Activated CD8-positive, alpha-beta memory T cell treated with anti-CD3 and anti-CD28 coated beads for 36 hours (primary cell): ENCODE results near the gene CYP11A1. TPM values are rescaled to one million over a fixed set of nuclear protein-coding genes. Genes with fewer than 3 reads are reported as not detected.

Experiments
- CTCF ChIA-PET: fragments of 350-600 bp; sonication (Branson Sonifier 250); formaldehyde crosslinking; loops from one replicate; lab custom pipeline; 2021; ENCODE audit warnings: antibody characterized with exemption; lab: Charles Lee
- POLR2A ChIA-PET: fragments of 350-600 bp; sonication (Branson Sonifier 250); formaldehyde crosslinking; loops from one replicate; lab custom pipeline; 2021; ENCODE audit warnings: antibody characterized with exemption; lab: Charles Lee
- total RNA-seq, 2 experiments: library from RNA; stranded (reverse); gene quantifications; one replicate each; pipeline ENCODE4 v1.2.3, GENCODE V29; 2021

CYP11A1 gene
- total RNA-seq, 2 experiments from 2014 or later = 0.13 to 0.23 TPM

DNA sequence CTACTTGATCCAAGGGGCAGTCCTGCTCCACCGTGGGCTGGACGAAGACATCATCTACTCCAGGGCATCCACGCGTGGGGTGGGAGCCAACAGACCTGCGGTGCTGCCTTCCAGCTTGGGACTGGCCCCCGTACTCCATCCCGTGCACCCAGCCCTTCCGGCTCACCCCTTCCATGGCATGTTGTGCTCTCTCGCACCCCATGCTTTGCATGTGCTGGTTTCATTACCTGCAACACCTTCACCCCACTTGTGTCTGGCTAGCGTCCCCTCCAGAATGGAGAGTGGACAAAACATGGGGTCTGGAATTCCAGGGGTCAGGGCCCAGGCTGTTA lies 36.1 kb upstream of the CYP11A1 start:
- ChIA-PET POLR2A (interaction anchor here (0.5 to 6.3 kb wide), 7 partner anchors 19 to 213 kb away, joined by 3 to 110 read pairs (median 8); partner anchors contain the start of genes CLK3 and SEMA7A), CTCF (interaction anchor here (0.9 to 15.5 kb wide), 13 partner anchors 15 to 367 kb away, joined by 3 to 197 read pairs (median 5); partner anchors contain the start of genes SEMA7A and UBL7)

DNA sequence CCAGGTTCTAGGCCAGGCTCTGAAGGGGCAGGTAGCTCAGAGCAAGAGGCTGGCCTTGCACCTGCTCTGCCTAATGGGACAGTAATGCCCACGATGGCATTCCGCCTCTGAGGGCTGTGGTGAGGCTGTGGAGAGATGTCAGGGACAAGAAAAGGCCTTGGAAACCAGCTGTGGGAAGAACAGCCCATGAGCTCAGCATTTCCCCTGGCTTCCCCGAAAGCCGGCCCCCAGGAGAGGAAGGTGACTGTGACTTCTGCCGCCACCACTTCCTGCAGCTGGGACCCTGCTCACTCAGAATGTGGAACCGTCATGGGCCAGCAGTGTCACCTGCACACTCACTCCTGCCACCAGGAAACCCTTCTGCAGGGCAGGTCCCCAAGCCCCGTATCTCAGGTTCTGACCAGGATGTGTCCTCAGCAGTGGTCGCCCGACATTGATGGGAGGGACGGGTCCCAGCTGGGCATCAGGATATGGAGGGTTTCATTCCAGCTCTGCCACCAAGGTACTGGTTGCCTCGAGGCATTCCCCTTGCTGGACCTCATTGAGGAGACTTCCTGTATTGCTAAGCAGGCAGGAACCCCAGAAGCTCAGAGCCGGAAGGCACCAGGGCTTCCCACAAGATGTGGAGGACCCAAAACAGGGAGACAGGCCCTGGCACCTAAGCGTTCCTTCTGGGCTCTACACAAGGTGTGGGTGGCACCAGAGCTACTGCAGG lies 35.6 kb upstream of the CYP11A1 start:
- CTCF ChIA-PET = interaction anchor here (0.9 to 15.5 kb wide), 15 partner anchors 8 to 368 kb away, joined by 3 to 197 read pairs (median 5); partner anchors contain the start of genes SEMA7A and UBL7
- POLR2A ChIA-PET = interaction anchor here (0.9 to 6.3 kb wide), 7 partner anchors 10 to 213 kb away, joined by 3 to 110 read pairs (median 8); partner anchors contain the start of genes CLK3 and SEMA7A

DNA sequence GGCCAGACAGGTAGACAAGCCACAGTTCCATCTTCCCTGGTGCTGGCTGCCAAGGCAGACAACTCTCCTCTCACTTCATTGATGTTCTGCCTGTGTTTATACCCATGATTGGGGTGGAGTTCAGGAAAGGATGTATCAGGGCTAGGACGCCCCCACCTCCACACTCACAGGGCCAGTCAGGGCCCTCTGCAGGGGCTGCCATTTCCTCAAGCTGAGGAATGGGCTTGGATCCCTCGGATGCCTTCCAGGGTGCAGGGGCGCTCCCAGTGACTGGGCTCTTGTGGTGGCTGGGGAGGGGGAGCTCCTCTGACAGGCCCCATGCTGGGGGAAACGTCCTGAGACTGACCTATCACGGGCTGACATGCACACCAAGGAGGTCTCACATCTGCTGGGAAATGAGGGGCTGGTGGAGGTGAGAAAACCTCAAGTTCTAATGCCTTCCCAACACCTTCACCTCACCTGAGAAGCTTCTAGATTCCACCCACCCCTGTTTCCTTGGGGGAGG lies 34.9 kb upstream of the CYP11A1 start:
- POLR2A ChIA-PET = interaction anchor here (0.6 to 6.3 kb wide), 7 partner anchors 10 to 946 kb away, joined by 4 to 110 read pairs (median 8); partner anchors contain the start of genes CLK3 and SEMA7A
- CTCF ChIA-PET = interaction anchor here (0.8 to 15.5 kb wide), 10 partner anchors 8 to 368 kb away, joined by 3 to 197 read pairs (median 4); partner anchors contain the start of gene SEMA7A

DNA sequence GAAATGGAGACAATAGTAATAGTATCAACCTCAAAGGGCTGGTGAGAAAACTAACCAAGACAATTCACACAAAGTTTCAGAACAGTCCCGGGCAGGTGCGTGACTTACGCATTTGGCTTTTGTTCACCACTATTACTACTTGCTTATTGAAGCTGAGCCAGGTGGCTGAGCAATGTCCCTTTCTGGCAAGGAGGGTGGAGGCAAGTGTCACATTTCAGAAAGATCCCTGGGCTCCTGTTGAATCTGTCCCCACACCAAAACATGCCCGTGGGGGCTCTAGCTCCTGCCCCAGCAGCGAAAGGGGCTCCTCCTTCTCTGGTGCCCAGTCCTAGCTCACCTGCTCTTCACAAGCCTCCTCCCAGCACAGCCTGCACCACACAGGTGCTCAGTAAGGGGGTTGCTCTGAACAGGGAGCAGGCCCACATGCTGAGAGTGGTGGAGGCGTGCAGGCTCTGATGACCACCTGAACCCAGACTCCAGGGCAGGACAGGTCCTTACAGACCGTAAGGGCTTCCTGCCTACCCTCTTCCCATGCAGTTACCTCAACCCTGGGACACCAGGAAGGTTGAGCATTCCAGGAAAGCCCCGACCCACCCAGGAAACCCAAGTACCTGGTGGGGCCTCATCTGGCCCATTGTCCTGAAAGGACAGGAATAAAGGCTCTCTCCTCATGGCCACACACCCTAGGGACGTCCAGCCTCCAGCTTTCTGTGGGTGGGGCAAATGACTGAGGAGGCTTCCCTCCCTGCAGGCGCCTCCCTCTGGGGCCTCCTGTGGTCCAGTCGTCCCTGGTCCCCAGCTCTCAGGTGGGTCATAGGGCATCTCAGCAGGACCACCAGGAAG lies 33.7 kb upstream of the CYP11A1 start:
- CTCF ChIA-PET = interaction anchor here (0.8 to 15.5 kb wide), 10 partner anchors 12 to 244 kb away, joined by 3 to 197 read pairs (median 4); partner anchors contain the start of gene SEMA7A

DNA sequence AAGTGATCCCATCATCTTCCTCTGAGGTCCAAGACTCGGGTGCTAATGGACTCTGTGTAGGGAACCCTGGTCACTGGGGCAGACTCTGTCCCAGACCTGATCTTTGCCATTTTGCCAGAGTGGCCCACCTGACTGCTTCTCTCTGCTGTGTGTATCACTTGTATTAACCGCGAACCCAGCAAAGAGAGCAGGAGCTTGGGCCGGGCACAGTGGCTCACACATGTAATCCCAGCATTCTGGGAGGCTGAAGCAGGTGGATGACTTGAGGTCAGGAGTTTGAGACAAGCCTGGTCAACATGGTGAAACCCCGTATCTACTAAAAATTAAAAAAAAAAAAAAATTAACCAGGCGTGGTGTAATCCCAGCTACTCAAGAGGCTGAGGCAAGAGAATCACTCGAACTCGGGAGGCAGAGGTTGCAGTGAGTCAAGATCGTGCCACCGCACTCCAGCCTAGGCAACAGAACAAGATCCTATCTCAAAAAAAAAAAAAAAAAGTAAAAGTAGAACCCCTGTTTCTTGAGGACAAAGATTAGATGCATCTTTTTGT lies 32.9 kb upstream of the CYP11A1 start:
- POLR2A ChIA-PET = interaction anchor here (0.7 to 6.3 kb wide), 8 partner anchors 17 to 381 kb away, joined by 3 to 110 read pairs (median 6); partner anchors contain the start of genes SEMA7A and UBL7
- CTCF ChIA-PET = interaction anchor here (0.8 to 15.5 kb wide), 10 partner anchors 10 to 243 kb away, joined by 3 to 197 read pairs (median 4); partner anchors contain the start of gene SEMA7A

More for the DNA sequence above, 33.7 kb upstream of the CYP11A1 start:
- POLR2A ChIA-PET = interaction anchor here (0.9 to 6.3 kb wide), 5 partner anchors 17 to 60 kb away, joined by 3 to 110 read pairs (median 9); partner anchors contain the start of genes SEMA7A and UBL7

DNA sequence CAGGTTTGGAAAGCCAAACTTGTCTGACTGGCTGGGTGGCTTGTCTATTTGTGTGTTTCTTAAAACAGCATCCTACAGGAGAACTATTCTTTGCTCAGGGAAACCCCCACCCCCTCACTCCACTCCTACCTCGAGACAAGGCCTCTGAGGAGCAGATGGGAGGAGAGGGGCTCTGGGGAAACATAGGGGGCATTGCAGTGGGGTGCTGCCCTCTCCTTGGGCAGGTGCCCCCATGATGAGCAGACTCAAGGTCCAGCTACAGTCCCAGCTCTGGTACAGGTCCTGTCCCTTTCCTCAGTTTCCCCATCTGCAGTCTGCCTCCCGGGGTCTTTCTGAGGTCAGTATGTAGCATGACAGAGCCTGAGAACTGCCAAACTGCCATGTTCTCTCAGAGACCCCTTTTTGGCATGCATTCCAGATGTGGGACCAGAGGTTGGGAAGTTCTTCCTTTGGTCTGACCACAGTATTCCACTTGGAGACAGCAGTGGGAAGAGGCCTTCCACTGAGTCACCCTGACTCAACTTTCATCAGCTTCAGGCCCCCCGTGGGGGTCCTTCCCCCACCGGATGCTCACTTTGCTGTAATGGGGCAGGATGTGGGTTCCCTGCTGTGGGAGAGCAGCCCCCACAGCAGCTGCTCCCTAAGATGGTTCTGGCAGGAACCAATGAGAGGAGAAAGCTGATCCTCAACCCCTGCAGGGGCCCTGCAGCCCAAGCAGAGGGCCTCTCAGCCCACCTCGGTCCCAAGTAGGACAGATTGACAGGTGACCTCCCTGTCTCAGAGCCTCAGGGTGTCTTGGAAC lies 32.3 kb upstream of the CYP11A1 start:
- ChIA-PET CTCF (interaction anchor here (0.8 to 15.5 kb wide), 10 partner anchors 9 to 243 kb away, joined by 3 to 197 read pairs (median 4); partner anchors contain the start of genes ARID3B and SEMA7A), POLR2A (interaction anchor here (0.7 to 6.3 kb wide), 8 partner anchors 16 to 382 kb away, joined by 3 to 110 read pairs (median 6); partner anchors contain the start of genes SEMA7A and UBL7)

DNA sequence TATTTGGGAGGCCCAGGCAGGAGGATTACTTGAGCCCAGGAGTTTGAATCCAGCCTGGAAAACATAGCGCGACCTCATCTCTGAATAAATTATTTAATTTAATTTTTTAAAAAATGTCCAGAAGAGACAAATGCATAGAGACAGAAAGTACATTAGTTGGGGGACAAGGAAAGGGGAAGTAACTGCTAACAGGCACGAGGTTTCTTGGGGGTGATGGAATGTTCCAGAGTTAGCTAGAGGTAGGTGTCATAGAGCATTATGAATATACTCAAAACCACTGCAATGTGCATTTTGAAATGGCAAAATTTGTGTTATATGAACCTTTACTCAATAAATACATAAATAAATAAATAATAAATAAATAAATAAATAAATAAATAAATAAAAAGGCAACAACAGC lies 31.7 kb upstream of the CYP11A1 start:
- CTCF ChIA-PET = interaction anchor here (1.4 to 15.5 kb wide), 3 partner anchors 16 to 142 kb away, joined by 3 to 197 read pairs (median 8); partner anchors contain the start of genes ARID3B and SEMA7A
- POLR2A ChIA-PET = interaction anchor here (2.8 to 6.3 kb wide), 2 partner anchors 15 to 34 kb away, joined by 16 to 110 read pairs; partner anchors contain the start of gene SEMA7A

DNA sequence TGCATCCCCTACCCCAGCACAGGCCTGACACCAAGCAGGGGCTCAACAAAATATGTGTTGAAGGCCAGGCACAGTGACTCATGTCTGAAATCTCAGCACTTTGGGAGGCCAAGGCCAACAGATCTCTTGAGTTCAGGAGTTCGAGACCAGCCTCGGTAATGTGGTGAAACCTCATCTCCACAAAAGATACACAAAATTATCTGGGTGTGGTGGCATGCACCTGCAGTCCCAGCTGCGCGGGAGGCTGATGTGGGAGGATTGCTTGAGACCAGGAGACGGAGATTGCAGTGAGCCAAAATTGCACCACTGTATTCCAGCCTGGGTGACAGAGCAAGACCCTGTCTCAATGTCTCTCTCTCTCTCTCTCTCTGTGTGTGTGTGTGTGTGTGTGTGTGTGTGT lies 30.7 kb upstream of the CYP11A1 start:
- POLR2A ChIA-PET = interaction anchor here (5.2 to 6.3 kb wide), 2 partner anchors 13 to 14 kb away, joined by 39 to 110 read pairs; no protein-coding TSS in a partner anchor
- CTCF ChIA-PET = interaction anchor here (1.2 to 15.5 kb wide), 2 partner anchors 15 to 33 kb away, joined by 5 to 197 read pairs; no protein-coding TSS in a partner anchor

DNA sequence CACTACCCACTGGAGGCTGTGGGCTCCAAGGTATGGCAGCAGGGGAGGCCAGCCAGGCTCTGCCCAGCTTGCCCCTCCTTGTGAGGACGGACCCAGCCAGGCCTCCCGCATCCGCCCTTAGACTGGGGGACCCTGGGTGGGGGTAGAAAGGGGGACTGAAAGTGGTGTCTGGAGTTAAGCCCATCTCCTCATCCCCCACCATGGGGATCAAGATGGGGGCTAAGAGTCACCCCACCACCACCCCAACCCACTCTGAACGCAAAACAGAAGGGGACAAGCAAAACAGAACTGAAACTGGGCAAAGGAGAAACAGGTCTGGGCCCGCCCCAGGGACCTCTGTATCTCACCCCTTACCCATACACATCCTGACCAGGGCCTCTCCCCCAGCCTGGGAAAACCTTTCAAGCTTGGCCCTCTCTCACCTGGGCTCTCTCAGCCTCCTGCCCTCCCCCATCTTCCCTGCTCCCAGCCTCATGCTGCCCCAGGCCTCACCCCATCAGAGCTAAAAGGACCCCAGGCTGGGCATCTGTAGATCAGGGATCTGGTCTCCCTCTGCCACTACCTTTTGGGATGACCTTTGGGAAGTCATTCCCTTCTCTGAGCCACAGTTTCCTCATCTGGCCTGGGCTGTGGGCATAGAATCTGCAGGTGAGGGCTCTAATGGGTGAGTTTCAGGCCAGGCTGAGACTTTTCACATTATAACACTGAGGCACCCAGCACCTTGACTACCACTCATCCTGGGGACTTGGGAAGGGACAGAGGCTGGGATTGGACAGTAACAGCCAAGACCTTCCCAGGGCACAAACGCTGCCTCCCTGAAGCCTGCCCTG lies 30.0 kb upstream of the CYP11A1 start:
- ChIA-PET POLR2A (interaction anchor here (0.6 to 5.2 kb wide), 5 partner anchors 12 to 64 kb away, joined by 3 to 39 read pairs (median 3); partner anchors contain the start of genes SEMA7A and UBL7), CTCF (interaction anchor here (1.2 to 15.5 kb wide), 3 partner anchors 15 to 234 kb away, joined by 4 to 197 read pairs (median 5); no protein-coding TSS in a partner anchor)

DNA sequence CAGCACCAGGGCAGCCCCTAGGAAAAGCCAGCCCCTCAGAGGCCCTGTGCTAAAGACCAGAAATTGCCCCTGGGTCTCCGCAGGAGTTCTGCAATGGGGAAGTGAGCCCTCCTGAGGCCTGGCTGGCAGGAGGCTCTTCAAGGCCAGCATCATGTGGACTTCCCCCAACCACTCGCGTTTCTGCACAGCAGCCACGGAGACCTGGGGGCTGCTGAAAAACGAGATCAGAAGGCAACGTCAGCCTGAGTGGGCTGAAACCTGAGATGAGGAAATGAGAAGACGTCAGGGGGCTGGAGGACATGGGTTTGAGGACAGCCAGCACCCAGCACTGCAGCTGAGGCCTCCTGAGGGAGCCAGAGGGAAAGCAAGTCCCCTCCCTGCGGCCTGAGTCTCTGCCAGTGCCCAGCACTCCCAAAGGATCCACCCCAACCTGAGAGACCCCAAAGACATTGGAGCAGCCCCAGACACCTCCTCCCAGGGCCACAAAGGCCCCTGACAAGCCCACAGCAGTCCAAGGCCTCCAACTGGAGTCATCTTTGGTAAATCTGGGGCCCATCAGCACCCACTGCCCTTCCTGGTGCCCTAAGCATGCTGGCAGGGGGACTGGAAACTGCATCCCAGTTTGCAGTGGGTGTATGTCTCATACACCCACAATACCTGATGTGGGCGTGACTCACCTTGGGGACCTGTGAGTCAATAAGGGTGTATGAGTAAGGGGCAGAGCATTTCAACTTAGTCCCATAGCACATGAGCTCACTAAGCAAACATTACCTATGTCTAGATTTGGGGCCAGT lies 29.2 kb upstream of the CYP11A1 start:
- CTCF ChIA-PET = interaction anchor here (1.1 to 15.5 kb wide), 4 partner anchors 14 to 235 kb away, joined by 3 to 197 read pairs (median 4); no protein-coding TSS in a partner anchor
- POLR2A ChIA-PET = interaction anchor here (0.6 to 5.2 kb wide), 4 partner anchors 12 to 65 kb away, joined by 3 to 39 read pairs (median 3); partner anchors contain the start of genes SEMA7A and UBL7

DNA sequence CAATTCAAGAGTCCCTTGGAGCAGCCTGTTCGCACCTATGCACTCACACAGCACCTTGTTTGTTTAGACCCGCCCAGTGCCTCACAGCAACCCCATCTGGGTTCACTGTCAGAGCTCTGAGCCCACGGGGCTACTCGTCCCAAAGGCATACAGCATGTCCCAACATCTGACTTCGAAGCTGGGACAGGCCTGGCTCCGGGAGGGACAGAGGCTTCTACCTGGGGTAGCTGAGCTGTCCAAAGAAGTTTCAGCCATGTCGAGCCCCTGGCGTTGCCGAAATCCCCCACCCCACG lies 28.6 kb upstream of the CYP11A1 start:
- POLR2A ChIA-PET = interaction anchor here (5.2 kb wide), 1 partner anchor 11 kb away, joined by 39 read pairs; no protein-coding TSS in a partner anchor
- CTCF ChIA-PET = interaction anchor here (1.1 to 15.5 kb wide), 2 partner anchors 13 to 225 kb away, joined by 3 to 197 read pairs; no protein-coding TSS in a partner anchor

DNA sequence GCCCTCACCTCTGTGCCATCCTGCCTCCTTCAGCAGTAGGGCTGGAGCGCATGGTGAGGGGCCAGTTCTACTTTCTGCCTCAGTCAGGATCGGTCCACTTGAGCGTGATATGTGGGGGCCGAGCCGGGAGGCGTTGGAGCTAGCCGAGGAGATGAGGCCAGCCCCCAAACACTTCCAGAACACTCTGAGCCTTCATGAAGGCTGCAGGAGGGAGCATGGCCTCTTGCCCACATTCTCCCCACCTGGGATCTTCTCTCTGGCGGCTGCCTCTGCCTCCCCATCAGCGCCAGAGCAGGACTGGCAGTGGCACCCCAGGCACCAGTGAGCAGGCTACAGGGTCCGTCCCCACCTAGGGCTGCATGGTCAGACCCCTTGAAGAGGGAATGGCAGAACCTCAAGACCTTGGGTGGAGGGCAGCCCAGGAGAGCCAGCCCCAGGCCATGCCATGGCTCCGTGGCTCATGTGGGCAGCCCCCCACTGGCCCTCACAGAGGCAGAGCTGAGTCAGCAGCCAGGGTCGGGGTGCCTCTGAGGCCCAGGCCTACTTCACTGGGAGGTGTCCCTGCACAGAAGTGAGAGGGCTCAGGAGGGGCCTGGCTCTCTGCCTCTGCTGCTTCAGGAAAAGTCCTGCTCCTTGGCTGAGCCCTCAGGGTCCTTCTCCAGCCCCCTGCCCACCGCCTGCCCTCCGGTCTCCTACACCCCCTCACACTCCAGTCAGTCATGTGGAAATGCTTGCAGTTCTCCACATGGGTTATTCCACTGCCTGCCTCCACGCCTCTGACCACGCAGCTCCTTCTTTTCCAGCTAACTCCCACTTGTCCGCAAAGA lies 28.1 kb upstream of the CYP11A1 start:
- ChIA-PET CTCF (interaction anchor here (1.1 to 15.5 kb wide), 6 partner anchors 7 to 226 kb away, joined by 3 to 197 read pairs (median 3); no protein-coding TSS in a partner anchor), POLR2A (interaction anchor here (5.2 kb wide), 1 partner anchor 10 kb away, joined by 39 read pairs; no protein-coding TSS in a partner anchor)

DNA sequence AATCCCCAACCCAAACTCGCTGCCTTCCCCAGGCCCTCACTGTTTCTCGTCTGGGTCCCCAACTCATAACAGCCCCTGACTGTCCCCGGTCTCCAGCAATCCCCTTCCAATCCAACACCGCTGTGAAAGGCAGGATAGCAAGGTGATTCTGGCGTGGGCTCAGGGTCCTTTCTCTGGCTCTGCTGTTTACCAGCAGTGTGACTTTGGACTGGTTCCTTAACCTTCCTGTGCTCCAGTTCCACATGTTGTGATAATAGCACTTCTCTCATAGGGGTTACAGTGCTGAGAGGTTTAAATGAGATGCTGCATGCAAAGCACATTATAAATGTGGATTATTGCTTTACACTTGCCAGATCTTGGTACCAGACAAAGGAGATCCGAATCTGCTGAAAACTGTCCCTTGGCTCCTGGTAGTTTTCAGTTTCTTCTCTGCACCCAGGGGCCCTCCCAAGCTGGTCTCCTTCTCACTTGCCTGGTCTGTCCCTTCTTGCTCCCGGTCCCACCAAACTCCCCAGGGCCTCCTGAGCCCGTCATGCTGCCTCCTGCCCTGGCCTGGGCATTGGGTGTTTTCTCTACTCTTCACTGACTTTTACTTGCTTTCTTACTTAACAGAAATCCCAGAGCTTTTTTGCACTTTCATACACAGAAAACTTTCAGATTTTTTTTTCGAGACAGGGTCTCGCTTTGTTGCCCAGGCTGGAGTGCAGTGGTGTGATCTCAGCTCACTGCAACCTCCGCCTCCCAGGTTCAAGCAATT lies 26.8 kb upstream of the CYP11A1 start:
- ChIA-PET CTCF (interaction anchor here (1.1 to 15.5 kb wide), 5 partner anchors 9 to 40 kb away, joined by 3 to 197 read pairs (median 3); no protein-coding TSS in a partner anchor), POLR2A (interaction anchor here (5.2 kb wide), 1 partner anchor 9 kb away, joined by 39 read pairs; no protein-coding TSS in a partner anchor)
